Measurements from ENCODE around the gene HOXC10. TPM values are rescaled to one million over a fixed set of nuclear protein-coding genes. Genes with fewer than 3 reads are reported as not detected.
A peak's percentile ranks its signal among the peaks of the same experiment; 100 is the strongest.

HOXC10 gene
- total RNA-seq, 1 experiment from 2014 or later: 3.8 TPM

- H3K79me2 ChIP-seq (ENCODE audit: insufficient read depth, low read length): no peaks in the 10 kb centered on the region
- no peak for ATAC-seq
- H3K9me3 ChIP-seq (ENCODE audit: control insufficient read depth in 1 of 2, insufficient read depth in 1 of 2, low read depth in 1 of 2, low read length in 2 of 2): no peaks in the 10 kb centered on the region
These were observed 27.9 kb downstream of the HOXC10 start for GRCh38 chr12:54012631-54013409.

More at GRCh38 chr12:54012631-54013409, 27.9 kb downstream of the HOXC10 start:
- Histone ChIP-seq H3K9me2 (ENCODE audit: insufficient read depth) (no peaks in the 10 kb centered on the region), H3K36me3 (ENCODE audit: control insufficient read depth in 1 of 2, insufficient read depth in 2 of 2, low read length in 2 of 2) (no peaks in the 10 kb centered on the region), H4K20me1 (ENCODE audit: insufficient read depth) (no peaks in the 10 kb centered on the region), H3K9ac (ENCODE audit: low read length) (no peak overlapping the region), H3K4me3 (replicated peaks in 1 of 2; ENCODE audit: low read depth in 1 of 2, low read length in 2 of 2) (no peak overlapping the region), H3K27me3 (ENCODE audit: insufficient read depth, low read length) (no peaks in the 10 kb centered on the region), H2AFZ (ENCODE audit: low read depth, low read length, poor library complexity, severe bottlenecking) (no peak overlapping the region), H3K4me1 (ENCODE audit: control insufficient read depth in 1 of 2, insufficient read depth in 2 of 2, low read length in 2 of 2) (peaks cover 6 to 11% of the 10 kb centered on the region in 2 experiments), H3K27ac (ENCODE audit: low read depth, low read length) (no peak overlapping the region), H3K4me2 (ENCODE audit: low read length) (no peak overlapping the region)
- ChIA-PET CTCF (interaction anchor here (1.7 kb wide), 2 partner anchors 179 to 188 kb away, joined by 5 to 6 read pairs; no protein-coding TSS in a partner anchor), RAD21 (ENCODE audit: low non-redundant PET in 1 of 2, low total read pairs in 2 of 2, uncharacterized antibody in 2 of 2, unreplicated experiment in 2 of 2) (no interaction called here), POLR2A (no interaction called here)
- no TSS peak for BruUV-seq (replicated peaks)
- TF ChIP-seq REST (IDR thresholded peaks at IDR 0.05; ENCODE audit: low read depth) (no peak), POLR2A (IDR thresholded peaks at IDR 0.05; ENCODE audit: borderline replicate concordance, extremely low read depth, insufficient read depth, insufficient read length) (no peak), JUND (IDR thresholded peaks at IDR 0.05) (no peak), CTCF (IDR thresholded peaks at IDR 0.05 in 2 of 3, conservative IDR thresholded peaks at IDR 0.05 in 1 of 3; ENCODE audit: borderline replicate concordance in 1 of 3, insufficient read depth in 1 of 3, low read depth in 2 of 3, low read length in 2 of 3) (peak in 1 of 3 experiments; percentile 18; a peak in 1 of 6 replicates), FOSL1 (IDR thresholded peaks at IDR 0.05; ENCODE audit: low read depth) (no peak), SP1 (IDR thresholded peaks at IDR 0.05; ENCODE audit: low read depth) (no peak), ZBTB33 (IDR thresholded peaks at IDR 0.05; ENCODE audit: extremely low read depth, insufficient replicate concordance, low read length) (no peak), ZNF274 (IDR thresholded peaks at IDR 0.05; ENCODE audit: low read depth, low read length) (no peak), SRF (IDR thresholded peaks at IDR 0.05; ENCODE audit: low read depth) (no peak)
- no peak for DNase-seq (ENCODE audit: low read depth, low spot score)
- intact Hi-C loops (cut with micrococcal nuclease): no loop called here
